Vagina (tissue), 2 donors: ENCODE data around the gene RECK.

Experiments
- POLR2A ChIP-seq, 2 donors: fragments of 450-650 bp; IDR thresholded peaks; one replicate each; pipeline ENCODE4 v1.6.1; 2017; ENCODE audit warnings: antibody characterized with exemption in 2 of 2, mild to moderate bottlenecking in 2 of 2, moderate library complexity in 2 of 2
- POLR2AphosphoS5 ChIP-seq, 2 donors: sonication (generic); formaldehyde crosslinking; IDR thresholded peaks; one replicate each; pipeline ENCODE4 v1.9.0; 2017; ENCODE audit warnings: antibody characterized with exemption in 2 of 2, mild to moderate bottlenecking in 2 of 2, low read depth in 1 of 2; ENCODE audit not compliant: insufficient read depth in 1 of 2
- TF ChIP-seq, protein P1 (sequence below), 3 experiments: fragments of 450-650 bp in 2 of 3; fragments of 200-600 bp in 1 of 3; sonication (generic) in 1 of 3; IDR thresholded peaks; one replicate each; pipeline ENCODE4 v1.5.1; 2017 to 2019; ENCODE audit warnings: antibody characterized with exemption in 3 of 3, mild to moderate bottlenecking in 2 of 3, moderate library complexity in 2 of 3

DNA sequence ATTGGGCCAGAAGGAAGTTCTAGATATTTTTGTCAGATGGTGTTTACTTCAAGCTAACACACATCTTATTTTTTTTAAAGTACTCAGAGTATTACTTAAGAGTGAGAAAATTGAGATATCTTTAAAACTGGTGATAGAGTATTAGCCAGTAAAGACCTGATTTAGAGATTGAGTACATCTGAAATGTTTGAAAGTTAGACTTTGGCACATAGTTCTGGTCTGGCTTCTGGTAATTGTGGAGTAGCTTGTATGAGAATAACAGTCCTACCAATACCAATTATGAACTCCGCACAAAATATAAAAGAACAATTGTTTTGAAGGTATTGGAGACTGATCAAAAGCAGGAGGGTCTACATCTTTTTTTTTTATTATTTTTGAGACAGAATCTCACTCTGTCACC is 55.3 kb downstream of the RECK start:
- TF ChIP-seq, protein P1, sequence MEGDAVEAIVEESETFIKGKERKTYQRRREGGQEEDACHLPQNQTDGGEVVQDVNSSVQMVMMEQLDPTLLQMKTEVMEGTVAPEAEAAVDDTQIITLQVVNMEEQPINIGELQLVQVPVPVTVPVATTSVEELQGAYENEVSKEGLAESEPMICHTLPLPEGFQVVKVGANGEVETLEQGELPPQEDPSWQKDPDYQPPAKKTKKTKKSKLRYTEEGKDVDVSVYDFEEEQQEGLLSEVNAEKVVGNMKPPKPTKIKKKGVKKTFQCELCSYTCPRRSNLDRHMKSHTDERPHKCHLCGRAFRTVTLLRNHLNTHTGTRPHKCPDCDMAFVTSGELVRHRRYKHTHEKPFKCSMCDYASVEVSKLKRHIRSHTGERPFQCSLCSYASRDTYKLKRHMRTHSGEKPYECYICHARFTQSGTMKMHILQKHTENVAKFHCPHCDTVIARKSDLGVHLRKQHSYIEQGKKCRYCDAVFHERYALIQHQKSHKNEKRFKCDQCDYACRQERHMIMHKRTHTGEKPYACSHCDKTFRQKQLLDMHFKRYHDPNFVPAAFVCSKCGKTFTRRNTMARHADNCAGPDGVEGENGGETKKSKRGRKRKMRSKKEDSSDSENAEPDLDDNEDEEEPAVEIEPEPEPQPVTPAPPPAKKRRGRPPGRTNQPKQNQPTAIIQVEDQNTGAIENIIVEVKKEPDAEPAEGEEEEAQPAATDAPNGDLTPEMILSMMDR (IDR thresholded peaks at IDR 0.05), result no peak
- TF ChIP-seq POLR2AphosphoS5 (IDR thresholded peaks at IDR 0.05; ENCODE audit: insufficient read depth in 1 of 2, low read depth in 1 of 2) (no peak), POLR2A (IDR thresholded peaks at IDR 0.05) (no peak)
